NCI-H1105 treated with DMSO at 0.1 percent for 48 hours (cell line): ENCODE measurements around the gene PDE9A.

Source experiments
- DNase-seq: peaks from one replicate; lab custom pipeline; 2025; lab: John Stamatoyannopoulos, UW

Gene PDE9A

GRCh38 chr21:42642219-42642745 lies 11.1 kb upstream of the PDE9A start:
- DNase-seq, result no peak

GRCh38 chr21:42644223-42645208 lies 8.9 kb upstream of the PDE9A start:
- DNase-seq, result no peak

DNA sequence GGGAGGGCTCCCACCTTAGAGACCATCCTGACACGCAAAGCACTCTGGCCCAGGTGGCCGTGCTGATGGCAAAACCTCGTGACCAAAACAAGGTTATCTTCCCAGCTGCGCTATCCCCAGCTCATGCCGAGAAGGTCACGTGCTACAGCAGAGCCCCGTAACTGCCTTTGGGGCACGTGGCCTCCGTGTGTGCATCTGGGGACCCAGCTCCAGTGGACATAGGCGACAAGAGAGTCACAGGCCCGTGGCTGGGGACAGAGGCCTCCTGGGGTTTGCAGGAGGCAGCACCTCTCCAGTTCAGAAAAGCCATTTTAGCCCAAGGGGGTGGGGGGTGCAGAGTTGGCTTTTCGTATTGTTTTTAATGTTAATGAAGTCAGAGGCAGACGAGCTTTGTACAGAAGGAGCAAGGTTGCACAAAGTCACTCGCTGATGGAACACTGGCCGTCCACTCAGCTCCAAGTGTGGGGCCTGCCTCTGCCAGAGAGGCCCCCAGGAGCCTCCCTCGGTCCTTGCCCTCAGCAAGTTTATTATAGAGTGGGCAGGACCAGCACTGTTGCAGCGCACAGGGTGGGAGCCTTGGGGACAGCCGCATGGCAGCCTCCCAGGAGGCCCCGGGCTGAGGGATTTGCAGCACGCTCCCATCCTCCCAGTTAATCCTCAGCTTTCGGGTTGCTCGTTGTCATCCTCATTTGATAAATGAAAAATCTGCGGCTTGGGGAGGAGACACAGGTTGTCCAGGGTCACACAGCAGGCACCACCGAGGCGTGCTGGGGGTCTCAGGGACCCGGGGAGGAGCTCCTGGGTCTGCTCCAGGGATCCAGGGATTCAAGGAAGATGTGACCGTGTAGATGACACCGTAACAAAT lies 8.0 kb upstream of the PDE9A start:
- no peak for DNase-seq

DNA sequence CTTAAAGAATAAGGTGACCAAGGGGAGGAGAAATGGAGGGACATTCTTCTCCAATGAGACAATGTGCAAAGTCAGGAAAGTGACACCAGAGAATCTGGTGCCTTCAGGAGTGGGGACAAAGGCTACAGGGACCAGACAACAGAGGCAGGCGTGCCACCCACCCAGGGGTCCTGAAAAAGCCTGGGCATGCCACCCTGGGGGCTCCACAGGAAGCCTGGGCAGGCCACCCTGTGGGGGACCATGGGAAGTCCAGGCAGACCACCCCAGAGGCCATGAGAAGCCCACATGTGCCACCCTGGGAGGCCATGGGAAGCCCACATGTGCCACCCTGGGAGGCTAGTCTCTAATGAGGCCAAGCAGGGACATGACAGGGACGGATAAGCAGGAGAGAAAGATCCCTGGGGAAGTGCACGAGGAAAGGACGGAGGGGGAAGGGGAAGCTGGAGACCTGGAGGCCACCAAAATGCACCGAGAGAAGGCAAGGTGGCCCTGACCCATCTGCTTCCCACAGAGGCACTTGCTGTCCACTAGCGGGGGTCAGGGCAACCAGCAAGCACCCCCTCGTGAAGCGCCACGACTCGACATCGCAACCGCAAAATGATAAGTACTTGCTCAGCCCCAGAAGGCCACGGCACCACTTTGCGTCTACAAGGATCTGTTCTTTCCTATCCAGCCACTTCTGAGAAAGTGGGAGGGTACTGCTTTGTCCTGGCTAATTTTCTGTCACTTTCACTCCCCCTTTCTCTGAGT lies 7.2 kb upstream of the PDE9A start:
- DNase-seq, result no peak

- no peak for DNase-seq
Observed at GRCh38 chr21:42646836-42647235, 6.6 kb upstream of the PDE9A start.

GRCh38 chr21:42648606-42649005 lies 4.8 kb upstream of the PDE9A start:
- DNase-seq, result no peak

DNA sequence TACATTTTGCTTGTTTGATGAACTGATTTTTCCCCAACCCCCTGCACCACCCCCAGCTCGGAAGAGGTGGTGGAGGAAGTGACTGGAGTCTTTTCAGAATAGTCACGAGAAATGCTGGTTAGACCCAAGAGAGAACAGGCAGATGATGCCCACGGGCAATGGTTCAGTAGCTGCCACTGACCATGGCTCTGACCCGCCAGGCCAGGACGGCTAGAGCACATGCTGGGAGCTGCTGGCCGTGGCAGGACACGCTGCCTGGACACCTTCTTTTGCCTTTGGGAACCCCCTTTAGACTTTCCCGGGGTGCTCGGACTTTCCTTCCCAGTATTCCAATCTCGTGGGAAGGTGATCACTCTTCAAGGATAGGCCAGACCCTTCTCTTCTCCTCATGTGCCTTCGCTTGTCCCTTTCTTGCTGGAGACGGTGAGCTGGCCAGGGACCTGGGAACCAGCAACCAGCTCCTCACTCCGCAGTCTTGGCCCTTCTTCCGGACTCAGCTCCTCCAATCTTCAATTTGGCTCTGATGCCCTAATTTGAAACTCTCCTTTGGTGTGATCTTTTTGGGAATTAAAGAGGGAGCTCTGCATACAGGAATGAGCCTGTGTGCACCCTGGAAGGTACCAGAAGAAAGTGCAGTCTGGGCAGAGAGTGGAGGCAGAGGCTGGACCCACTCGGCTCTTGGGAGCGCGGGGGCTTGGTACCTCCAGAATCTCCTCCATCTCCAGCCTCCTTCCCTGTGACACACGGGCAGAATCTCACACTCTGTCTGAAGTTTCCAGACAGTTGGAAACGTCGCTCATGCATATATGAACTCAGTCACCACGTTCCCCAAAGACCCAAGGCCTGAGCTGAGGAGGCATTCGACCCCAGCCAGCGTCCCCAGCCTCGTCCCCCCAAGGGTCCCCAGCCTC lies 4.0 kb upstream of the PDE9A start:
- DNase-seq, result no peak

- no peak for DNase-seq
Observed at GRCh38 chr21:42650033-42650370, 3.4 kb upstream of the PDE9A start.

DNA sequence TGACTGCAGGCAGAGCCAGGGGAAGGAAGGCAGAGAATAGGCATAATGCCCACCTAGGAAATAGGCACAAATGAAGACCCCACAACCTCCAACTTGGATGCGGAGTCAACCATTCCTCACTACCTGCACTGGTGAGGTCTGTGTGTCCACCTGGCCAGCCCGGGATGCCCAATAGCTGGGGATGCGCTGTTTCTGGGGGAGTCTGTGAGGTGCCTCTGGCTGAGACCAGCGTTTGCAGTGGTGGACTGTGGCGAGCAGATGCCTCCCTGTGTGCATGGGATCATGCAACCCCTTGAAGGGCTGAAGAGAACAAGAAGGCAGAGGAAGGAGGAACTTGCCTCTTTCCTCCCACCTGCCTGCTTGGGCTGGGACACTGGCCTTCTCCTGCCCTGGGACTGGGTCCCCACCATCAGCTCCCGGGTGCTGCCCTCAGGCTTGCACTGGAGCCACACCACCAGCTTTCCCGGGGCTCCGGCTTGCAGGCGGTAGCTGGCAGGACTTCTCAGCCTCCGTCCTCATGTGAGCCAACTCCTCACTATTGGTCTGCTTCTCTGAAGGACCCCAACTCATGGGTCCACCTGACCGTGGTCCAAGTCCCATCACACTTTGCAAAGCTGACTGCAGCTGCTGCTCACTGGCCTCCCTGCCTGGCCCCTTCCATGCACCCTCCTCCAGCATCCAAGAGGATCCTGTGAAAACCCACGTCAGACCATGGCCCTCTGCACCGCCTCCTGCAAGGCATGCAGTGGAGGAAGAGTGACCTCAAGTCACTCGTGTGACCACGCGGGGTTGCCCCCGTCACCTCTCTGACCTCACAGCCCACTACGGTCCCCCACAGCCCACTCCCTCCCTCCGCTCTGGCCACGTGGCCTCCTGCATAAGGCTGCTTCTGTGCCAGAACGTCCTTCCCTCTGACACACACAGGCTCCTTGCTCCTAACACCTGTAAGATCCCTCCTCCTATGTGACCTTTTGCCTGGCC lies 2.7 kb upstream of the PDE9A start:
- DNase-seq, result no peak

- no peak for DNase-seq
Observed at GRCh38 chr21:42651515-42652401, 1.7 kb upstream of the PDE9A start.

GRCh38 chr21:42652527-42653230 lies 742 bp upstream of the PDE9A start:
- no peak for DNase-seq

- DNase-seq, result peak; percentile 82
Observed at GRCh38 chr21:42654179-42654912, 925 bp downstream of the PDE9A start.

GRCh38 chr21:42654913-42655795 lies 1.7 kb downstream of the PDE9A start:
- no peak for DNase-seq

DNA sequence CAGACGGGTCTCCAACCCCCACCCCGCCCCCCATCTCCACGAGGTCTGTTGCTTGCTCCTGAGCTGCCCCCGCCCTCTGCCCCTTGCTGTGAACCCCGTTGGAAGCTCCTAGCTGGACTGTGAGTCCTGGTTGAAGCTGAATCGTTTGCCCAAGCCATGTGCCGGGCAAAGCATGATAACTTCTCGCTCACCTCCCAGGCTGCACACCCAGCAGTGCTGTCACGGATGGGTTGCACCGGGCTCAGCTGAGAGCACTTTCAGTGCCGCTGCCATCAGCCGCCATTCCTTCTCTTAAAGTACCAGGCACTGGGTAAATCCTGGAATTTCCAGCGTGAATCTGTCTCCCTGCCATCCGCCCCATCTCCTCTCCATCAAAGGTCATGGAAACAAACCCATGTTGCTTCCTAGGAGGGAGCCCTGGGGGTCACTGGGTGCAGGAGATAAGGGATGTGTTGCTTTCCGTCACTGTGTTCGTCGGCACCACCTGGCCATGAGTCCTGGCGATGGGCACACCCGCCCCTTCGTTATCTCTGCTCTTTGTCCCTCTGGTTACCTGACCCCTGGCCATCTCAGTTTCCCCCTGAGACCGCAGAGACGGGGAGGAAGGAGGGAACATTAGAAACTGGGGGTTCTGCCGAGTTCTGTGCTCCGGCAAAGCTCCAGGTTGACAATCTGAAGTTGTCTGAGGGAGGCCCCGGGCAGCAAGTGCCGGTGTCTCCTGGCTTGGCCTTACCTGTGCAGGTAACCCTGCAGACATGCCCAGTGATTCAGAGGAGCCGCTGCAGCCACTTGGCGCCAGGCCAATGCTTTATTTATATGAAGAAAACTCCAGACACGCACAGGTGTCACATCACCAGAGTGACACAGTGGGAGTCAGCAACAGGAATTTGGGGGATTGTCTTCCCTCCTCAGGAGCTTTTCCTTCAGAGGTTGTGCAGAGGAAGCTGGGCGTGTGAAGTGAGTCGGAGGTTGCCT lies 2.7 kb downstream of the PDE9A start:
- DNase-seq, result no peak

- no peak for DNase-seq
Observed at GRCh38 chr21:42656872-42657271, 3.5 kb downstream of the PDE9A start.
